T-helper 17 cell (primary cell): Measurements from ENCODE around the gene ALKBH1. TPM values are rescaled to one million over a fixed set of nuclear protein-coding genes. Genes with fewer than 3 reads are reported as not detected.
"Not testable (repeated sequence)": the region's sequence is repeated elsewhere in the genome, so short reads cannot be mapped to it uniquely, and the experiment has no call there.

Experiments
- ATAC-seq: fragments of 150-1000 bp; cut with Tn5 transposase; 2 replicates; pipeline ENCODE4 v1.10.0; 2021; ENCODE audit warnings: mild to moderate bottlenecking, moderate library complexity
- DNase-seq, 3 donors: peaks; one replicate each; pipeline versions ENCODE4 v3.0.0 to v3.0.0-alpha.2; 2020 to 2021
- H3K9me3 ChIP-seq: one replicate; pipeline ENCODE4 v1.7.0; 2013; ENCODE audit warnings: low read length, mild to moderate bottlenecking; ENCODE audit not compliant: control insufficient read depth, poor library complexity, severe bottlenecking
- H3K27ac Mint-ChIP-seq: one replicate; pipeline ENCODE4 v1.8.0; 2022; ENCODE audit warnings: mild to moderate bottlenecking, moderate library complexity, mixed read lengths
- H3K27me3 Mint-ChIP-seq: one replicate; pipeline ENCODE4 v1.8.0; 2022; ENCODE audit warnings: mixed read lengths
- H3K36me3 Mint-ChIP-seq: one replicate; pipeline ENCODE4 v1.8.0; 2022; ENCODE audit warnings: low read depth, mixed read lengths
- H3K4me1 Mint-ChIP-seq: one replicate; pipeline ENCODE4 v1.8.0; 2022; ENCODE audit warnings: mild to moderate bottlenecking, mixed read lengths
- H3K4me3 Mint-ChIP-seq: one replicate; pipeline ENCODE4 v1.8.0; 2022; ENCODE audit warnings: mild to moderate bottlenecking, moderate library complexity, mixed read lengths
- total RNA-seq, 4 donors: library from RNA in 2 of 4; stranded (reverse) in 2 of 4; gene quantifications; one replicate each; pipeline ENCODE4 v1.2.3 and lab custom pipeline; 2022 to 2026

The ALKBH1 gene
- total RNA-seq, 2 donors from 2014 or later: 8.8 to 10.6 TPM

- no peaks in the 10 kb centered on the region for H3K27me3 Mint-ChIP-seq
- peak overlapping the region; percentile 15 for H3K4me3 Mint-ChIP-seq
- ATAC-seq: no peak
- H3K9me3 ChIP-seq: no peaks in the 10 kb centered on the region
- peaks cover 41% of the 10 kb centered on the region for H3K4me1 Mint-ChIP-seq
- peaks cover 5% of the 10 kb centered on the region for H3K36me3 Mint-ChIP-seq
- DNase-seq: no peak
- H3K27ac Mint-ChIP-seq: peak overlapping the region; percentile 91
Observed at GRCh38 chr14:77710364-77710763, 2.5 kb upstream of the ALKBH1 start.

- Mint-ChIP-seq H3K4me3 (peak overlapping the region; percentile 94), H3K4me1 (peaks cover 39% of the 10 kb centered on the region), H3K27ac (peak overlapping the region; percentile 91), H3K27me3 (no peaks in the 10 kb centered on the region), H3K36me3 (peaks cover 2% of the 10 kb centered on the region)
- H3K9me3 ChIP-seq: no peaks in the 10 kb centered on the region
- ATAC-seq (no peak), DNase-seq (no peak)
Observed at GRCh38 chr14:77709412-77709811, 1.6 kb upstream of the ALKBH1 start.

- Mint-ChIP-seq H3K36me3 (peaks cover 2% of the 10 kb centered on the region), H3K4me3 (peak overlapping the region; percentile 94), H3K27ac (peak overlapping the region; percentile 91), H3K27me3 (no peaks in the 10 kb centered on the region), H3K4me1 (peaks cover 39% of the 10 kb centered on the region)
- no peaks in the 10 kb centered on the region for H3K9me3 ChIP-seq
- ATAC-seq (no peak), DNase-seq (no peak)
Observed at GRCh38 chr14:77708749-77709148, 926 bp upstream of the ALKBH1 start.

- no peaks in the 10 kb centered on the region for H3K9me3 ChIP-seq
- peaks cover 39% of the 10 kb centered on the region for H3K4me1 Mint-ChIP-seq
- no peaks in the 10 kb centered on the region for H3K27me3 Mint-ChIP-seq
- peak; percentile 44 for ATAC-seq
- peak overlapping the region; percentile 94 for H3K4me3 Mint-ChIP-seq
- H3K27ac Mint-ChIP-seq: peak overlapping the region; percentile 91
- DNase-seq: no peak
- peaks cover 2% of the 10 kb centered on the region for H3K36me3 Mint-ChIP-seq
Observed at GRCh38 chr14:77707355-77707723, 484 bp downstream of the ALKBH1 start.

GRCh38 chr14:77691259-77691658, 16.6 kb downstream of the ALKBH1 start:
- DNase-seq (no peak), ATAC-seq (no peak)
- H3K27me3 Mint-ChIP-seq: no peaks in the 10 kb centered on the region
- H3K36me3 Mint-ChIP-seq: peaks cover 20% of the 10 kb centered on the region
- no peak overlapping the region for H3K4me3 Mint-ChIP-seq
- no peak overlapping the region for H3K27ac Mint-ChIP-seq
- no peaks in the 10 kb centered on the region for H3K9me3 ChIP-seq
- peaks cover 10% of the 10 kb centered on the region for H3K4me1 Mint-ChIP-seq

- Mint-ChIP-seq H3K27me3 (no peaks in the 10 kb centered on the region), H3K36me3 (peaks cover 6% of the 10 kb centered on the region), H3K4me1 (peaks cover 10% of the 10 kb centered on the region), H3K27ac (no peak overlapping the region), H3K4me3 (no peak overlapping the region)
- no peak for ATAC-seq
- H3K9me3 ChIP-seq: no peaks in the 10 kb centered on the region
- DNase-seq: no peak
Observed at GRCh38 chr14:77682158-77682553, 25.7 kb downstream of the ALKBH1 start.

GRCh38 chr14:77681196-77682157, 26.3 kb downstream of the ALKBH1 start:
- Mint-ChIP-seq H3K4me3 (no peak overlapping the region), H3K4me1 (peaks cover 8% of the 10 kb centered on the region), H3K27me3 (no peaks in the 10 kb centered on the region), H3K27ac (peak overlapping the region; percentile 14), H3K36me3 (peaks cover 2% of the 10 kb centered on the region)
- no peak for ATAC-seq
- no peak for DNase-seq
- H3K9me3 ChIP-seq: no peaks in the 10 kb centered on the region

GRCh38 chr14:77674931-77675330, 32.9 kb downstream of the ALKBH1 start:
- no peaks in the 10 kb centered on the region for H3K9me3 ChIP-seq
- DNase-seq (no peak), ATAC-seq (no peak)
- Mint-ChIP-seq H3K4me1 (no peaks in the 10 kb centered on the region), H3K27me3 (no peaks in the 10 kb centered on the region), H3K4me3 (no peak overlapping the region), H3K36me3 (peaks cover 2% of the 10 kb centered on the region), H3K27ac (peak overlapping the region; percentile 39)

GRCh38 chr14:77673193-77673592, 34.6 kb downstream of the ALKBH1 start:
- no peaks in the 10 kb centered on the region for H3K9me3 ChIP-seq
- no peak overlapping the region for H3K4me3 Mint-ChIP-seq
- no peaks in the 10 kb centered on the region for H3K4me1 Mint-ChIP-seq
- H3K27ac Mint-ChIP-seq: no peak overlapping the region
- no peak for ATAC-seq
- no peaks in the 10 kb centered on the region for H3K27me3 Mint-ChIP-seq
- peaks cover 2% of the 10 kb centered on the region for H3K36me3 Mint-ChIP-seq
- no peak for DNase-seq

- Mint-ChIP-seq H3K27ac (no peak overlapping the region), H3K4me1 (no peaks in the 10 kb centered on the region), H3K27me3 (no peaks in the 10 kb centered on the region), H3K4me3 (no peak overlapping the region), H3K36me3 (no peaks in the 10 kb centered on the region)
- ATAC-seq (no peak), DNase-seq (no peak)
- H3K9me3 ChIP-seq: no peaks in the 10 kb centered on the region
Observed at GRCh38 chr14:77667331-77667730, 40.5 kb downstream of the ALKBH1 start.

- H3K27ac Mint-ChIP-seq: no peak overlapping the region
- no peaks in the 10 kb centered on the region for H3K4me1 Mint-ChIP-seq
- H3K4me3 Mint-ChIP-seq: no peak overlapping the region
- DNase-seq (no peak), ATAC-seq (no peak)
- H3K27me3 Mint-ChIP-seq: peaks cover 9% of the 10 kb centered on the region
- no peaks in the 10 kb centered on the region for H3K36me3 Mint-ChIP-seq
- no peaks in the 10 kb centered on the region for H3K9me3 ChIP-seq
Observed at GRCh38 chr14:77663293-77663692, 44.5 kb downstream of the ALKBH1 start.

- not testable (repeated sequence) for DNase-seq, H3K27ac Mint-ChIP-seq, ATAC-seq, H3K36me3 Mint-ChIP-seq, H3K4me1 Mint-ChIP-seq, H3K9me3 ChIP-seq, H3K27me3 Mint-ChIP-seq, H3K4me3 Mint-ChIP-seq
Observed at GRCh38 chr14:77661562-77661961, 46.3 kb downstream of the ALKBH1 start.

GRCh38 chr14:77660754-77661153, 47.1 kb downstream of the ALKBH1 start:
- DNase-seq (no peak), ATAC-seq (no peak)
- H3K27me3 Mint-ChIP-seq: peaks cover 9% of the 10 kb centered on the region
- H3K9me3 ChIP-seq: no peaks in the 10 kb centered on the region
- peaks cover 6% of the 10 kb centered on the region for H3K4me1 Mint-ChIP-seq
- no peak overlapping the region for H3K4me3 Mint-ChIP-seq
- H3K27ac Mint-ChIP-seq: no peak overlapping the region
- no peaks in the 10 kb centered on the region for H3K36me3 Mint-ChIP-seq

GRCh38 chr14:77659831-77660230, 48.0 kb downstream of the ALKBH1 start:
- peaks cover 9% of the 10 kb centered on the region for H3K27me3 Mint-ChIP-seq
- ATAC-seq: no peak
- DNase-seq: no peak
- peaks cover 9% of the 10 kb centered on the region for H3K4me1 Mint-ChIP-seq
- H3K9me3 ChIP-seq: no peaks in the 10 kb centered on the region
- H3K27ac Mint-ChIP-seq: peak overlapping the region; percentile 8
- no peak overlapping the region for H3K4me3 Mint-ChIP-seq
- H3K36me3 Mint-ChIP-seq: no peaks in the 10 kb centered on the region
